Gastroesophageal sphincter (tissue), 3 donors: ENCODE data around the gene BSG.

Experiments
- EP300 ChIP-seq: sonication (generic); formaldehyde crosslinking; IDR thresholded peaks from one replicate; pipeline ENCODE4 v1.6.1; 2017; ENCODE audit warnings: antibody characterized with exemption, mild to moderate bottlenecking
- POLR2A ChIP-seq, 2 donors: fragments of 450-650 bp; IDR thresholded peaks; one replicate each; pipeline ENCODE4 v1.6.1; 2017; ENCODE audit warnings: antibody characterized with exemption in 2 of 2, mild to moderate bottlenecking in 2 of 2, moderate library complexity in 1 of 2
- POLR2AphosphoS5 ChIP-seq: sonication (generic); formaldehyde crosslinking; IDR thresholded peaks from one replicate; pipeline ENCODE4 v1.6.1; 2017; ENCODE audit warnings: antibody characterized with exemption
- TF ChIP-seq, protein P1 (sequence below), 4 experiments: fragments of 200-600 bp in 2 of 4; fragments of 450-650 bp in 2 of 4; sonication (generic) in 1 of 4; IDR thresholded peaks; one replicate each; pipeline ENCODE4 v1.5.1; 2017 to 2019; ENCODE audit warnings: antibody characterized with exemption in 4 of 4, mild to moderate bottlenecking in 2 of 4, moderate library complexity in 2 of 4

DNA sequence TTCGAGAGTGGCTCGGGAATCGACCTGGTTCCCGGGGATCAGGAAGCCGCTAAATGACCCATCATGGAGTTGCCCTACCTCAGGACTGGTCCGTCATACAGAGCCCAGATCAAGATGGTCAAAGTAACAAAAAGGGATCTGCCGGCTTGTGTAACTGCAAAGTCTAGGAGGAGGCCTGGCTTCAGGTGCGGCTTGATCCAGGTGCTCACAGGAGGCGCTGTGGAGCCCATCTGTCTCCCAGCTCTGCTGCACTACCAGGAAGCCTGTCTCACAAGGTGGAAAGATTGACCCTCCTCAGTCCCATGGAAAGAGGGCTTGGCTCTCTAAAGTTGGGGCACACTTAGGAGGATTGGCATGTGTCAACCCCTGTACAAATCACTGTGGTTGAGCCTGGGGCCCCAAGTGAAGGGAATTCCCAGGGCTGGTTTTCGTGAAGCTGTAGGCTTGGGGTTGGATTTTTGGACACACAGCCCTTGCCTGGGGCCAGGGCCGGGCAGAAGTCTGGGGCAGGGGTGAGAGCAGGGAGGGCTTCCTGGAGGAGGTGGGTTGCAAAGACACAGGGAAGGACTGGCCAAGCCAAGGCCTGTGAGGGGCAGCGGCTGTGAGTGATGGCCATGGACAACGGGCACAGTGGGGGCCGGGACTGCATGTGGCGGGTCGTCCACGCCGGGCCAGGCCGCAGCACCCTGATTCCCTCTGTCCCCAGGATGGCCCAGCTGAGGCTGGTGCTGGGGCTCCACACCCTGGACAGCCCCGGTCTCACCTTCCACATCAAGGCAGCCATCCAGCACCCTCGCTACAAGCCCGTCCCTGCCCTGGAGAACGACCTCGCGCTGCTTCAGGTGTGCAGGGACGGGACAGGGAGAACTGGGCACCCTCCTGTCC is 24.3 kb upstream of the BSG start:
- TF ChIP-seq, protein P1, sequence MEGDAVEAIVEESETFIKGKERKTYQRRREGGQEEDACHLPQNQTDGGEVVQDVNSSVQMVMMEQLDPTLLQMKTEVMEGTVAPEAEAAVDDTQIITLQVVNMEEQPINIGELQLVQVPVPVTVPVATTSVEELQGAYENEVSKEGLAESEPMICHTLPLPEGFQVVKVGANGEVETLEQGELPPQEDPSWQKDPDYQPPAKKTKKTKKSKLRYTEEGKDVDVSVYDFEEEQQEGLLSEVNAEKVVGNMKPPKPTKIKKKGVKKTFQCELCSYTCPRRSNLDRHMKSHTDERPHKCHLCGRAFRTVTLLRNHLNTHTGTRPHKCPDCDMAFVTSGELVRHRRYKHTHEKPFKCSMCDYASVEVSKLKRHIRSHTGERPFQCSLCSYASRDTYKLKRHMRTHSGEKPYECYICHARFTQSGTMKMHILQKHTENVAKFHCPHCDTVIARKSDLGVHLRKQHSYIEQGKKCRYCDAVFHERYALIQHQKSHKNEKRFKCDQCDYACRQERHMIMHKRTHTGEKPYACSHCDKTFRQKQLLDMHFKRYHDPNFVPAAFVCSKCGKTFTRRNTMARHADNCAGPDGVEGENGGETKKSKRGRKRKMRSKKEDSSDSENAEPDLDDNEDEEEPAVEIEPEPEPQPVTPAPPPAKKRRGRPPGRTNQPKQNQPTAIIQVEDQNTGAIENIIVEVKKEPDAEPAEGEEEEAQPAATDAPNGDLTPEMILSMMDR (IDR thresholded peaks at IDR 0.05), result no peak
- TF ChIP-seq EP300, result no peak
- no peak for TF ChIP-seq POLR2AphosphoS5
- no peak for TF ChIP-seq POLR2A (IDR thresholded peaks at IDR 0.05)
